Measurements from ENCODE around the gene CDK2AP2. TPM values are rescaled to one million over a fixed set of nuclear protein-coding genes. Genes with fewer than 3 reads are reported as not detected.

CDK2AP2 gene
- total RNA-seq, 1 donor from 2014 or later, result 55.0 TPM

DNA sequence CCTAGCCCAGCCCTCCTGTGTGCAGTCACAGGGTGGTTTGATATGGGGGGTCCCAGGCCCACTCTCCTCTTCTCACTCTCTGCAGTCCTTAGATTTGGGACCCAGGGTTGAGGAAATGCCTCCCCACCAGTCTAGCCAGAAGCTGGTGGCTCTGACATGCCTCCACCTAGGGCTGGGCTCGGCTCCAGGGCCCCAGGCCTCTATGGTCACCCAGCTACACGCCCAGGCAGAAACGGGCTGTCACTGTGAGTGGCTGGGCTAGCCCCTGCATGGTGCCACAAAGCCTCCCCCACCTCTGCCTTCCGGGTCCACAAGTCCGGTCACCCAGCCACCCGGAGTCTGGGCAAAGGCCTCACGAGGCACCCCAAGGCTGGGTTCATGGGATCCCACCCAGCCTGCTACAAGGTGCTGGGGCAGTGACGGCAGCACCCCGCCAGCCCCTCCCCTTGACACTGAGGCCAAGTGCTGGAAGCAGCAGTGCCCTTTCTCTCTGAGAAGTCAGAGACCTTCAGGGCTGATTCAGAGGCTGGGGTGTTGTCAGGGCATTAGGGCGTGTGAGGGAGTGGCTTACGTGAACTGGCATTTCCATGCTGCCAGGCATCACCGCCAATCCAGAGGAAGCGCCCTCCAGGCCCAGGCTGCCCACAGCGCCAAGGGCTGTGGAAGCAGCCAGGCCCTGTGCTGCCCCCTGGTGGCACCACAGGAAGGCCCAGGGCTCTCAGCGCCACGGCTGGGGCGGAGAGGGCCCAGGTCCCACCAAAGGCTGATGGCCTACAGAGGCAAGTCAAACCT is 2.2 kb downstream of the CDK2AP2 start:
- intact Hi-C loops (cut with micrococcal nuclease), result no loop called here
- ATAC-seq (peak; percentile 62), DNase-seq (peak; percentile 94)

GRCh38 chr11:67504950-67505581 is 2.9 kb downstream of the CDK2AP2 start, which contains the start of gene PITPNM1:
Gene PITPNM1, minus strand, starts transcription at chr11:67505363. Its CDS starts 1,183 bp downstream, at chr11:67504180.
- DNase-seq, result peak; percentile 90
- ATAC-seq, result peak; percentile 62
- intact Hi-C loops (cut with micrococcal nuclease), result no loop called here

GRCh38 chr11:67504005-67504949 is 3.7 kb downstream of the CDK2AP2 start:
- intact Hi-C loops (cut with micrococcal nuclease), result no loop called here
- DNase-seq (peak; percentile 62), ATAC-seq (no peak)

DNA sequence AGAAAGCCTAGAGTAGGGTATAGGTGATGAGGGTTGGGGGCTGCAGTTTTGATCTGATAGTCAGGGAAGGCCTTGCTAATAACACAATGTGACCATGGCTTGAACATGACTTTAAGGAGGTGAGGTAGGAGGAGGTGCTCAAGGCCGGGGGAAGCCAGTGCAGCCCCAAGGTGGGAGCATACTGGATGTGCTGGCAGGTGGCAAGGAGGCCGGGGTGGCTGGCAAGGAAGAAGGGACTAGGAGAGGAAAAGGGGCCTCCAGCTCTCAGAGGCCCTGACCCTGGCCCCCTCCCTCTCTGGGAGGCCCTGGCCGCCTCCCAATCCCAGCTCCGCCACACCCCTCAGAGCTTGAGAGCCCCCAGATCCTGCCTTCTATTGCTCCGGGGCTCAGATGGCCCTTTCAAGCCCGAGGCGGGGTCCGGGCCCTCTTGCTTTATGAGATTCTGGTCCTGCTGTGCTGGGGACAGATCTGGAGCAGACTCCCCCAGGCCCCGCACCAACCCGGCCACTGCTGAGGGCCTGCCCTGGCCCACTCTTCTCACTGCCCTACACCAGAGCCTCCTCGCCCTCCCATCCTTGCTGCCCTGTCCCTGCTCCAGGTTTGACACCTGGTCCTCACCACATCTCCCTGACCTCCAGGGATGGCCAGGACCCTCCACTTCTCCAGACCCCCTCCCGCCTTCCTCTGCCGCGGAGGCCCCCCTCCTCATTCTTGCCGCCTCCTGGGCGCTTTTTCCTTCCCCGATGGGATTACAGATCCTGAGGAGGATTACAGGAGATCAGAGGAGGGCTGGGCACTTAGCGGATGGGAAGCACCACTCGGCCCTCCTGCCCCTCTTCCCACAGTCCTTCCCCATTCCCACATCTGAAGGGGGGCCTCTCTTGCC is 4.6 kb downstream of the CDK2AP2 start:
- DNase-seq (no peak), ATAC-seq (no peak)
- intact Hi-C loops (cut with micrococcal nuclease), result no loop called here

GRCh38 chr11:67502328-67502979 is 5.5 kb downstream of the CDK2AP2 start:
- intact Hi-C loops (cut with micrococcal nuclease), result no loop called here
- ATAC-seq (no peak), DNase-seq (no peak)

GRCh38 chr11:67501854-67502253 is 6.1 kb downstream of the CDK2AP2 start:
- ATAC-seq, result no peak
- DNase-seq, result no peak
- intact Hi-C loops (cut with micrococcal nuclease), result no loop called here

- intact Hi-C loops (cut with micrococcal nuclease), result no loop called here
- ATAC-seq, result no peak
- no peak for DNase-seq
These were observed 6.9 kb downstream of the CDK2AP2 start for GRCh38 chr11:67500831-67501715.

DNA sequence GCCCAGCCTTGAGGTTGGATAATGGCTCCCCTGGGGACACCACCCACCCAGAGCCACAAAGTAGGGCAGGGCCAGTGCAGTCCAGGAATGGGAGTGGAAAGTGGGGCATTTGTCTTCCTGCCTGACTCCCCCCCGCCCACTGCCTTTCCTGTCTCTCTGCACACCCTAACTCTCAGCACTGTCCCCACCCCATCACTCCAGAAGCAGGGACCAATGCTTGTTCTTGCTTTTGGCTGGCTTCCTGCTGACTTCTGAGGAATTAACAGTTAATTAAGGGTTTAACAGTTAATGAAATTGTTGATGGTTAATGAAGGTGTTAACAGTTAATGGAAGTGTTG is 7.5 kb downstream of the CDK2AP2 start:
- intact Hi-C loops (cut with micrococcal nuclease), result no loop called here
- no peak for ATAC-seq
- DNase-seq, result no peak

DNA sequence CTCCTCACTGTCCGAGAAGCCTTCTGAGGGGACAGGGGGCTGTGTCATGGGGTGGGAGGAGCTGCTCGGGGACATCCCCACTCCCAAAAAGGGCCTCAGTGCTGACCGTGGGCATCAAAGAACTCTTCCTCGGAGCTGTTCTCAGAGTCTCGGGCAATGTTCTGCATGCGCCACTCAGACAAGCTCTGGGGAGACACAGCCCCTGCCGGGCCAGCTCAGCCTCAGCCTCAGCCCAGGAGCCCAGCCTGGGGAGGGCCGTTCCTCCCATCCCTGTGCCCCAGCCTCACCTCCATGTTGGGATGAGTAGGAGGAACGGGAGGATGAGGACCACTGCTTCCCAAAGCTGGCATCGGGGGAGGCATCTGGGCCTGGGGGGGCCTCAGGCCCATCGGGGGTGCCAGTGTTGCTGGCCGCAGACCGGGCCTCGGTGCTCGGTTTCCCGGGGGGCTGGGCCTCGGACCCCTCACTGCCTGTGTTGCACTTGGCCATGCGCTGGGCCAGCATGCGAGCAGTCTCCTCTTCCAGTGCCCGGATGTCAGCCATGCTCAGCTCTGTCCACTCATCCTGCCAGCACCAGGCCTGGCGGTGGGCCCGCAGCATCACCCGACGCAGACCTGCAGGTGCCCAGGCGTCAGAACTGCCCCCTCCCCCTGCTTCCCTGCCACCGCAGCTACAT is 8.0 kb downstream of the CDK2AP2 start:
- no peak for DNase-seq
- intact Hi-C loops (cut with micrococcal nuclease), result no loop called here
- ATAC-seq, result no peak

DNA sequence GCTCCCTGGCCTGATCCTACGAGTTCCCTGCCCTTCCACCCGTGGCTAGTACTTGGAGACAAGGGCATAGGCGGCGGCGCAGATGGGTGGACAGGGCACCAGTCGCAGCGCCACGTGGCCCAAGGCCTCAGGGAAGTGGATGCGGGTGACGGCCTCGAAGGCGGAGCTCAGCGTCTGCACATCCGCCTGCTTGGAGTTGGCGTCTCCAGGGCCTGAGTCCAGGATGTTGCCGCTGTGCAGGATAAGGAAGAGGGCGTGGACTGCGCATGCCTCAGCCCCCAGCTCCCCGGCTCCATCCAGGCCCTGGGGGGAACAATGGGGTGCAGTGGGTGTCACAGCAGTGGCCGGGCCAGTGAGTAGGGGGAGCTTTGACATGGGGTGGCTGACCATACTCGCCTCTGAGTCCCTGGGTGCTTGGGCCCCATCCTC is 9.4 kb downstream of the CDK2AP2 start:
- DNase-seq (no peak), ATAC-seq (peak; percentile 39)
- intact Hi-C loops (cut with micrococcal nuclease), result no loop called here

GRCh38 chr11:67497656-67498291 is 10.2 kb downstream of the CDK2AP2 start:
- no peak for ATAC-seq

DNA sequence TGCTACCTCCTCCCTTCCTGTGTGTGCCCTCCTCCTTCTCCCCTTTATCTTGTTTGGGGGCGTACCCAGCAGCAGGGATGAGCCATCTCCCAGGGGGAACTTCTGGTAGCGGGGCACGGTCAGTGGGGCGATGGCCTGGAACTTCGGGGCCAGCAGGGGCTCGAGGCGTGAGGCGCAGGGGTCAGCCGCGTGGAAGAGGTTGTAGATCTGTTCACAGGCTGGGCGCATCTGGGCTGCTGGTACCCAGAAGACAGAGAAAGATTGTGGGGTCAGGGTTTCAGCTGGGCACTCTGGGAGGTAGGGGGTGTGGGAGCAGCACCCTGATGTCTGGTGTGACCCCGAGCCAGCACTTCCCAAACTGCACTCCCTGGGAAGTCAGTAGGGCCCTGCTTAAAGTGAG is 11.8 kb downstream of the CDK2AP2 start:
- no peak for ATAC-seq
- intact Hi-C loops (cut with micrococcal nuclease), result no loop called here
- no peak for DNase-seq

More at GRCh38 chr11:67497656-67498291, 10.2 kb downstream of the CDK2AP2 start:
- intact Hi-C loops (cut with micrococcal nuclease), result no loop called here
- DNase-seq, result no peak

DNA sequence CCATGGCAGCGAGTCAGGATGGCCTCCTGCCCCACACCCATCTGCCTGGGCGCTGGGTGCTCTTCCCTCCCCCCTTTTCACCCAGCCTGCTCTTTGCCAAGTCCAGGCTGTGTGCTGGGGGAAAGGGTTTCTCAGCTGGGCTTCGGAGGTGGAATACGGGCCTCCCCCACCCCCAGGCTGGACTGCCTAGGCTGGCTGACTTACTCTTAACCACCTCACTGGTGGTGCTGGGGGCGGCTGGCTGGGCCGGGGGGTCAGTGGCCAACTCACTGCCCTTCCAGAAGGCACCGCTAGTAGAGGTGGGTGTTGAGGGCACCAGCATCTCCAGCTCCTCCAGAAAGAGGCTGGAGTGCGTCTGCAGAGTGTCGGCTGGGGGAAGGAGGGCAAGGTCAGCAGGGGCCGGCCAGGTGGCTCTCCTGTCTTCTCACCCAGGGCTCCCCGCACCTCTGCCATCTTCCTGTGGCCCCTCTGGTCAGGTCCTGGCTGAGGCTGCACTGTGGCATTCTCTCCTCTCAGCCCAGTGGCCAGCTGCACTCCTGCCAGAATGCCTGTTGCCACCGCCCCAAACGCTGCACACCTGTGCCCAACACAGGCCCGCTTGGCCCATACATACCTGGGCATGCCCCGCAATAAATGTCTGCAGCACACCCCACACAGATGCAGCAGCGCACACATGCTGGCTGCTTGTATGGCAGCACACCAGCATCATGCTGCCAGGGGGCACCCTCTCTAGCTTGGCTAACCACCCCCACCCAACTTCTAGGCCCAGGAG is 12.5 kb downstream of the CDK2AP2 start:
- ATAC-seq, result no peak
- no peak for DNase-seq
- intact Hi-C loops (cut with micrococcal nuclease), result no loop called here

DNA sequence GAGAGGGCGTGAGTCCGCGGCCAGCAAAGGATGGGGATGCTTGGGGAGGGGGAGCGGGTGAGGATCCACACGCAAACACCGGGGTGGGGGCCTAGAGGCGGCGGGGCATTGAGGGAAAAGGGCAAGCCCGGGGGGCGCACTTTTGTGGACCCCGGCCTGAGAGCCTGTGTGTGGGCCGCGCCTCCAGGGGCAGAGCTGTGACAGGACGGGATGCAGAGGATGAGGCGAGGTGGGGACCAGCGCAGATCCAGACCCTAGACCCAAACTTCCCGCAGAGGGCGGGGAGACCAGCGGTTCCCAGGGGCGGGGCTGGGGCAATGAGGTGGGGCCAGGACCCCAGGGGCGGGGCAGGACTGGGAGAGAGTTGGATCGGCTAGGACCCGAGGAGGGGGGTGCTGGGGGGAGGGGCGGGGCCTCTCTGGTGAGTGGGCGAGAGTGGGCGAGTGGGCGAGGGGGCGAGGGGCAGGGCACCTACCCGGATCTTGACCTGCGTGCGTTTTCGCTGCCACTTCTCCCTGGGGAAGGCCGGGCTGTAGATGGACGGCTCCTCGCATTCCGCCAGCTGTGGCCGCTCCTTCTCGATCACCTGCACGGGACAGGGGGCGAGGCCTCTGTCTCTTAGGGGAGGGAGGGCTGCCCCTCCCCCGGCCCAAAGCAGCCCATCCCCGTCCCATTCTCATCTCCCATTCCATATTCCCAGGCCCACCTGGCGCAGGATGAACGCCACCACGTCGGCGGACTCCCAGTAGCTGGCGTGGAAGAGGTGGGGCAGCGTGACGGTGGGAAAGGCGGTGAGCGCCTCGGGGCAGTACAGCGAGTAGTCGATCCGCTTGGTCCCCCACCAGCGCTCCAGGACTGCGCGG is 13.4 kb downstream of the CDK2AP2 start:
- no peak for DNase-seq
- intact Hi-C loops (cut with micrococcal nuclease), result no loop called here
- ATAC-seq, result no peak
